ENCODE measurements around the gene CARD6. TPM values are rescaled to one million over a fixed set of nuclear protein-coding genes. Genes with fewer than 3 reads are reported as not detected.

Gene CARD6
- total and polyA plus RNA-seq, 2 of the 4 experiments (the other 2 are of a cell fraction), result 1.8 to 4.3 TPM

GRCh38 chr5:40879163-40879942 lies 38.2 kb downstream of the CARD6 start (continued):
- TF ChIP-seq, protein P1, sequence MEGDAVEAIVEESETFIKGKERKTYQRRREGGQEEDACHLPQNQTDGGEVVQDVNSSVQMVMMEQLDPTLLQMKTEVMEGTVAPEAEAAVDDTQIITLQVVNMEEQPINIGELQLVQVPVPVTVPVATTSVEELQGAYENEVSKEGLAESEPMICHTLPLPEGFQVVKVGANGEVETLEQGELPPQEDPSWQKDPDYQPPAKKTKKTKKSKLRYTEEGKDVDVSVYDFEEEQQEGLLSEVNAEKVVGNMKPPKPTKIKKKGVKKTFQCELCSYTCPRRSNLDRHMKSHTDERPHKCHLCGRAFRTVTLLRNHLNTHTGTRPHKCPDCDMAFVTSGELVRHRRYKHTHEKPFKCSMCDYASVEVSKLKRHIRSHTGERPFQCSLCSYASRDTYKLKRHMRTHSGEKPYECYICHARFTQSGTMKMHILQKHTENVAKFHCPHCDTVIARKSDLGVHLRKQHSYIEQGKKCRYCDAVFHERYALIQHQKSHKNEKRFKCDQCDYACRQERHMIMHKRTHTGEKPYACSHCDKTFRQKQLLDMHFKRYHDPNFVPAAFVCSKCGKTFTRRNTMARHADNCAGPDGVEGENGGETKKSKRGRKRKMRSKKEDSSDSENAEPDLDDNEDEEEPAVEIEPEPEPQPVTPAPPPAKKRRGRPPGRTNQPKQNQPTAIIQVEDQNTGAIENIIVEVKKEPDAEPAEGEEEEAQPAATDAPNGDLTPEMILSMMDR (conservative IDR thresholded peaks at IDR 0.05; ENCODE audit: low read depth, low read length), result peak; percentile 60

GRCh38 chr5:40882291-40882690 lies 41.1 kb downstream of the CARD6 start:
- Histone ChIP-seq H2AFZ (replicated peaks; ENCODE audit: low read length, poor library complexity) (no peak overlapping the region), H3K4me3 (ENCODE audit: insufficient read depth, low read depth, low read length) (no peak overlapping the region), H3K18ac (ENCODE audit: low read depth, low read length) (no peak overlapping the region), H2BK20ac (ENCODE audit: low read depth, low read length) (no peak overlapping the region), H4K5ac (ENCODE audit: low read depth, low read length) (no peak overlapping the region), H3K4me1 (ENCODE audit: control insufficient read depth, insufficient read depth, low read length) (no peaks in the 10 kb centered on the region), H3K14ac (replicated peaks; ENCODE audit: low read depth, low read length) (no peak overlapping the region), H3K36me3 (ENCODE audit: control insufficient read depth, insufficient read depth, low read length) (no peaks in the 10 kb centered on the region), H3K9me3 (ENCODE audit: control insufficient read depth, insufficient read depth, low read length) (peaks cover 7% of the 10 kb centered on the region), H3K27ac (ENCODE audit: insufficient read depth, low read length) (no peak overlapping the region), H3K9ac (ENCODE audit: low read depth, low read length) (no peak overlapping the region), H3K27me3 (ENCODE audit: control insufficient read depth, insufficient read depth, low read length) (no peaks in the 10 kb centered on the region; the same call in 1 of the 2 replicates), H3K9me1 (ENCODE audit: insufficient read depth, low read length) (no peaks in the 10 kb centered on the region), H2AK5ac (ENCODE audit: low read depth, low read length) (no peak overlapping the region), H3K79me1 (ENCODE audit: low read depth in 1 of 2, low read length in 2 of 2) (no peaks in the 10 kb centered on the region), H3K56ac (ENCODE audit: extremely low read depth, insufficient read depth, low read length) (no peak overlapping the region), H4K91ac (ENCODE audit: insufficient read depth, low read depth, low read length) (no peak overlapping the region), H2BK15ac (ENCODE audit: low read depth, low read length) (no peak overlapping the region), H4K8ac (ENCODE audit: low read depth in 2 of 2, low read length in 2 of 2) (no peak overlapping the region), H3K23ac (ENCODE audit: low read depth, low read length) (no peak overlapping the region), H2BK120ac (ENCODE audit: low read depth, low read length) (no peak overlapping the region), H3K4me2 (ENCODE audit: low read depth, low read length) (no peak overlapping the region), H2AK9ac (replicated peaks; ENCODE audit: low read depth, low read length, poor library complexity) (no peak overlapping the region), H4K20me1 (ENCODE audit: insufficient read depth, low read length) (no peaks in the 10 kb centered on the region), H3K4ac (ENCODE audit: low read depth, low read length) (no peak overlapping the region), H2BK5ac (ENCODE audit: low read depth, low read length, poor library complexity, severe bottlenecking) (no peak overlapping the region)
- 90% methylated on average over 3 of the region's 4 CpGs; no CpG with 5 or more reads in 1 of the 2 experiments for WGBS, 2 experiments (ENCODE audit: extremely low coverage in 2 of 2, insufficient read length in 1 of 2)
- ATAC-seq (ENCODE audit: low read depth), result no peak
- dilution Hi-C loops (cut with HindIII; ENCODE audit: low sequenced_read_pairs, unreplicated experiment), result no loop called here
- no TSS peak for BruUV-seq (replicated peaks)
- in situ Hi-C loops (cut with MboI; ENCODE audit: low sequenced_read_pairs), result no loop called here
- intact Hi-C loops (cut with micrococcal nuclease), result no loop called here
- CTCF ChIA-PET, result interaction anchor here (0.6 kb wide), 1 partner anchor 1303 kb away, joined by 3 read pairs; no protein-coding TSS in a partner anchor
- no peak for DNase-seq
- POLR2A ChIA-PET (ENCODE audit: unreplicated experiment), result no interaction called here
- no peak for TF ChIP-seq FOS (IDR thresholded peaks at IDR 0.05; ENCODE audit: low read depth, low read length)
- no peak for TF ChIP-seq BHLHE40 (IDR thresholded peaks at IDR 0.05; ENCODE audit: low read depth, low read length)
- no peak for TF ChIP-seq MAFK (IDR thresholded peaks at IDR 0.05; ENCODE audit: low read depth, low read length)
- TF ChIP-seq MXI1 (IDR thresholded peaks at IDR 0.05; ENCODE audit: borderline replicate concordance, low read depth, low read length), result no peak
- TF ChIP-seq CEBPB (IDR thresholded peaks at IDR 0.05; ENCODE audit: low read depth, low read length), result no peak
- no peak for TF ChIP-seq RCOR1 (IDR thresholded peaks at IDR 0.05; ENCODE audit: insufficient replicate concordance, low read length)
- no peak for TF ChIP-seq MAZ (IDR thresholded peaks at IDR 0.05; ENCODE audit: borderline replicate concordance, low read depth, low read length)
- TF ChIP-seq POLR2A (IDR thresholded peaks at IDR 0.05; ENCODE audit: low read depth, low read length), result no peak
- no peak for TF ChIP-seq RFX5 (IDR thresholded peaks at IDR 0.05; ENCODE audit: low read depth, low read length)

All from IMR-90 (cell line).